Loucy (cell line): ENCODE results near the gene DPAGT1.

Experiments
- H2AFZ ChIP-seq: fragments of 200-600 bp; sonication (generic); 2 replicates; pipeline ENCODE4 v1.6.0; 2016; ENCODE audit warnings: antibody characterized with exemption, mild to moderate bottlenecking, low read length, moderate library complexity
- H3F3A ChIP-seq: fragments of 200-600 bp; 2 replicates; pipeline ENCODE4 v1.6.0; 2016; ENCODE audit warnings: antibody characterized with exemption, low read depth, mild to moderate bottlenecking
- H3K27me3 ChIP-seq: fragments of 200-600 bp; sonication (generic); 2 replicates; pipeline ENCODE4 v1.6.1; 2014; ENCODE audit warnings: low read length, mild to moderate bottlenecking; ENCODE audit not compliant: insufficient read depth, poor library complexity, severe bottlenecking
- H3K36me3 ChIP-seq: fragments of 200-600 bp; sonication (generic); 2 replicates; pipeline ENCODE4 v1.6.1; 2016; ENCODE audit warnings: low read length; ENCODE audit not compliant: insufficient read depth
- H3K4me1 ChIP-seq: fragments of 200-600 bp; sonication (generic); 2 replicates; pipeline ENCODE4 v1.5.1; 2014; ENCODE audit warnings: low read length, mild to moderate bottlenecking; ENCODE audit not compliant: insufficient read depth, poor library complexity, severe bottlenecking
- H3K4me2 ChIP-seq: fragments of 200-600 bp; sonication (generic); 2 replicates; pipeline ENCODE4 v1.6.0; 2014; ENCODE audit warnings: antibody characterized with exemption, low read length, low read depth, mild to moderate bottlenecking; ENCODE audit not compliant: poor library complexity, severe bottlenecking
- H3K4me3 ChIP-seq: fragments of 200-600 bp; sonication (generic); 2 replicates; pipeline ENCODE4 v1.5.1; 2014; ENCODE audit warnings: low read length, mild to moderate bottlenecking, mixed read lengths; ENCODE audit not compliant: poor library complexity, severe bottlenecking
- H3K79me2 ChIP-seq: fragments of 200-600 bp; sonication (generic); 2 replicates; pipeline ENCODE4 v1.6.1; 2014; ENCODE audit warnings: low read length; ENCODE audit not compliant: insufficient read depth
- H3K9ac ChIP-seq: fragments of 200-600 bp; sonication (generic); 2 replicates; pipeline ENCODE4 v1.6.0; 2014; ENCODE audit warnings: mild to moderate bottlenecking, low read depth, low read length, moderate library complexity; ENCODE audit not compliant: poor library complexity, severe bottlenecking
- H3K9me2 ChIP-seq: fragments of 200-600 bp; sonication (generic); replicated peaks from 2 replicates; pipeline ENCODE4 v1.6.1; 2016; ENCODE audit warnings: low read depth, low read length, mixed read lengths
- H3K9me3 ChIP-seq: fragments of 200-600 bp; sonication (generic); 2 replicates; pipeline ENCODE4 v1.6.1; 2014; ENCODE audit warnings: mild to moderate bottlenecking, antibody characterized with exemption, low read length, low read depth; ENCODE audit not compliant: insufficient read depth
- H4K20me1 ChIP-seq: fragments of 200-600 bp; sonication (generic); 2 replicates; pipeline ENCODE4 v1.6.0; 2014; ENCODE audit warnings: antibody characterized with exemption, low read length, mild to moderate bottlenecking; ENCODE audit not compliant: insufficient read depth, poor library complexity, severe bottlenecking
- CTCF ChIP-seq: fragments of 200-600 bp; sonication (generic); conservative IDR thresholded peaks from 2 replicates; pipeline ENCODE4 v1.5.1; 2014; ENCODE audit warnings: mild to moderate bottlenecking, antibody characterized with exemption, low read length
- EZH2phosphoT487 ChIP-seq: fragments of 200-600 bp; IDR thresholded peaks from 2 replicates; pipeline ENCODE4 v1.6.1; 2018; ENCODE audit warnings: antibody characterized with exemption, mild to moderate bottlenecking, moderate library complexity, borderline replicate concordance

DPAGT1 gene

GRCh38 chr11:119148720-119149017 lies 47.0 kb upstream of the DPAGT1 start:
- Histone ChIP-seq H2AFZ (peak overlapping the region; percentile 90), H3F3A (no peaks in the 10 kb centered on the region), H3K4me3 (peak overlapping the region; percentile 74), H4K20me1 (no peaks in the 10 kb centered on the region), H3K27me3 (peaks cover 4% of the 10 kb centered on the region), H3K36me3 (no peaks in the 10 kb centered on the region), H3K9ac (peak overlapping the region; percentile 64), H3K79me2 (no peaks in the 10 kb centered on the region), H3K9me2 (no peaks in the 10 kb centered on the region), H3K4me2 (peak overlapping the region; percentile 88), H3K9me3 (no peaks in the 10 kb centered on the region), H3K4me1 (peaks cover 12% of the 10 kb centered on the region)
- TF ChIP-seq EZH2phosphoT487 (no peak), CTCF (no peak)

- Histone ChIP-seq H3K4me1 (peaks cover 12% of the 10 kb centered on the region), H2AFZ (0 out of 2 replicates have a peak overlapping the region, but pooled peaks have one; percentile 90), H4K20me1 (no peaks in the 10 kb centered on the region), H3K4me2 (peak overlapping the region; percentile 88), H3K9me3 (no peaks in the 10 kb centered on the region), H3K27me3 (peaks cover 4% of the 10 kb centered on the region), H3K9ac (peak overlapping the region; percentile 64), H3F3A (no peaks in the 10 kb centered on the region), H3K4me3 (no peak overlapping the region), H3K36me3 (no peaks in the 10 kb centered on the region), H3K9me2 (no peaks in the 10 kb centered on the region), H3K79me2 (no peaks in the 10 kb centered on the region)
- TF ChIP-seq EZH2phosphoT487 (no peak), CTCF (no peak)
Observed at GRCh38 chr11:119147604-119148333, 46.1 kb upstream of the DPAGT1 start.

- H3K4me2 ChIP-seq, result no peak overlapping the region
- H4K20me1 ChIP-seq, result no peaks in the 10 kb centered on the region
- no peaks in the 10 kb centered on the region for H3K36me3 ChIP-seq
- H3K4me1 ChIP-seq, result peaks cover 12% of the 10 kb centered on the region
- H3F3A ChIP-seq, result no peaks in the 10 kb centered on the region
- peak overlapping the region; percentile 43; the same call in 1 of the 2 replicates for H2AFZ ChIP-seq
- H3K79me2 ChIP-seq, result no peaks in the 10 kb centered on the region
- H3K27me3 ChIP-seq, result peaks cover 4% of the 10 kb centered on the region
- H3K9me3 ChIP-seq, result no peaks in the 10 kb centered on the region
- H3K4me3 ChIP-seq, result no peak overlapping the region
- TF ChIP-seq EZH2phosphoT487, result no peak
- no peak for TF ChIP-seq CTCF
- no peak overlapping the region for H3K9ac ChIP-seq
- H3K9me2 ChIP-seq, result no peaks in the 10 kb centered on the region
Observed at GRCh38 chr11:119145551-119145950, 43.9 kb upstream of the DPAGT1 start.
